D721Med (cell line): Measurements from ENCODE around the gene CCM2.
"Not testable (repeated sequence)": the region's sequence is repeated elsewhere in the genome, so short reads cannot be mapped to it uniquely, and the experiment has no call there.

Experiments used
- DNase-seq: peaks from one replicate; pipeline ENCODE4 v3.0.0; 2011; ENCODE audit warnings: low spot score; ENCODE audit not compliant: insufficient read length
- FAIRE-seq: peaks from 2 replicates; lab custom pipeline; 2011; peaks lifted over from hg19 to GRCh38; lab: Jason Lieb, UNC
- TF ChIP-seq, protein P1 (sequence below): IDR thresholded peaks from 2 replicates; pipeline ENCODE4 v1.5.1; 2012; ENCODE audit warnings: mild to moderate bottlenecking, control low read depth; ENCODE audit not compliant: insufficient read depth; ENCODE audit errors: missing control alignments

The CCM2 gene

DNA sequence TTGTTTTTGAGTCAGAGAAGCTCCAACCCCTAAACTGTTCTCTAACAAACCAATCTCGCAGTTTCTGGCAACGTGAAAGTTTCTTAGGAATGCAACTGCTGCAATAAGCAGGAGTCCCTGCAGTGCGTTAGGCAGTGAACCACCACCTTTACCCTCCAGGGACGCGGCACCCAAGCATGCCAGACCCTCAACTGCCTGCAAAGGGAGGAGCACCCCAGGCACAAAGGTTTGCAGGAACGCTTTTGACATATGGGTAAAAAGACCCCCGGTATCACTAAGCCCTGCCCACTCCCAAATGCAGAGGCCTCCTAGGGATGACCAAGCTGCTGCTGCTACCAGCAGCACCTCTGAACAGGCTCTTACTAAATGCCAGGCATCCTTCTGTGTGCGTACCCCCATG, 106.8 kb downstream of the CCM2 start:
- no peak for DNase-seq
- FAIRE-seq = no peak
- TF ChIP-seq, protein P1, sequence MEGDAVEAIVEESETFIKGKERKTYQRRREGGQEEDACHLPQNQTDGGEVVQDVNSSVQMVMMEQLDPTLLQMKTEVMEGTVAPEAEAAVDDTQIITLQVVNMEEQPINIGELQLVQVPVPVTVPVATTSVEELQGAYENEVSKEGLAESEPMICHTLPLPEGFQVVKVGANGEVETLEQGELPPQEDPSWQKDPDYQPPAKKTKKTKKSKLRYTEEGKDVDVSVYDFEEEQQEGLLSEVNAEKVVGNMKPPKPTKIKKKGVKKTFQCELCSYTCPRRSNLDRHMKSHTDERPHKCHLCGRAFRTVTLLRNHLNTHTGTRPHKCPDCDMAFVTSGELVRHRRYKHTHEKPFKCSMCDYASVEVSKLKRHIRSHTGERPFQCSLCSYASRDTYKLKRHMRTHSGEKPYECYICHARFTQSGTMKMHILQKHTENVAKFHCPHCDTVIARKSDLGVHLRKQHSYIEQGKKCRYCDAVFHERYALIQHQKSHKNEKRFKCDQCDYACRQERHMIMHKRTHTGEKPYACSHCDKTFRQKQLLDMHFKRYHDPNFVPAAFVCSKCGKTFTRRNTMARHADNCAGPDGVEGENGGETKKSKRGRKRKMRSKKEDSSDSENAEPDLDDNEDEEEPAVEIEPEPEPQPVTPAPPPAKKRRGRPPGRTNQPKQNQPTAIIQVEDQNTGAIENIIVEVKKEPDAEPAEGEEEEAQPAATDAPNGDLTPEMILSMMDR = no peak

DNA sequence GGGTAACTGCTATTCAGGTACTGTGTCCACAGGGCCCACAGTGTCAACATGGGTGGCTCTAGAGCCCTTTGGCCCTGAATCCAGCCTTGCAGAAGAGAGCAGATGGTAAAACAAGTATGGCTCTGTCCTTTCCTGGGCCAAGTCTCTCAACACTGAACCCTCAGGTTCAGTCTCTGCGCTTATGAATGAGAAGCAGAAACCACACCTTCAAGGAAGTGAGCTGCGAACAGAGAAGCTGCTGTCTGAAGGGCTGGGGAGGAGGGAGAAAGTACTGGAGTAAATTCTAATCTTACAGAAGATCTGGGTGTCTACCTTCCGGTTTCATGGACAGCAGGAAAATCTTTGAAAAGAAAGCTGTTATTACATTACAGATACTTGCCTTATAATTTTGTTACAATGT, 107.4 kb downstream of the CCM2 start:
- TF ChIP-seq, protein P1 = no peak
- FAIRE-seq (no peak), DNase-seq (no peak)

DNA sequence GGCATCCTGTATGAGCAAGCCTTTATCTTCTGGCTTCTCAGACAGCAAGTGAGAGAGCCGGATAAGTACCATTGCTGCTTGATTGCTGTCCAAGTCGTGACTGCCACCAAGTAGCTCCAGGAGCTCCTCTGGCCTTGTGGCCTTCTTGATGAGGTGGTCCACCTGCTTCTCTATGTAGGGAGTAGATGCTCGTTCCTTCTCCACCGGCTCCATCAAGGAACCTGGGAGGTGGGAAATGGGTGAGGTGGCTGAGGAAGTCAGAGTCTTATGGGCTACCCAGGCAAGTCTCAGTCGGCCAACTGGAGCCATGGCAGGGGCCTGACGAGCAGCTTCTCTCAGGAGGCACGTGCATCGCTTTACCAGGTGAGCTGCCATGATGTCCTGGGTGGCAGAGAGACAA, 108.9 kb downstream of the CCM2 start:
- TF ChIP-seq, protein P1 = no peak
- FAIRE-seq (no peak), DNase-seq (no peak)

DNA sequence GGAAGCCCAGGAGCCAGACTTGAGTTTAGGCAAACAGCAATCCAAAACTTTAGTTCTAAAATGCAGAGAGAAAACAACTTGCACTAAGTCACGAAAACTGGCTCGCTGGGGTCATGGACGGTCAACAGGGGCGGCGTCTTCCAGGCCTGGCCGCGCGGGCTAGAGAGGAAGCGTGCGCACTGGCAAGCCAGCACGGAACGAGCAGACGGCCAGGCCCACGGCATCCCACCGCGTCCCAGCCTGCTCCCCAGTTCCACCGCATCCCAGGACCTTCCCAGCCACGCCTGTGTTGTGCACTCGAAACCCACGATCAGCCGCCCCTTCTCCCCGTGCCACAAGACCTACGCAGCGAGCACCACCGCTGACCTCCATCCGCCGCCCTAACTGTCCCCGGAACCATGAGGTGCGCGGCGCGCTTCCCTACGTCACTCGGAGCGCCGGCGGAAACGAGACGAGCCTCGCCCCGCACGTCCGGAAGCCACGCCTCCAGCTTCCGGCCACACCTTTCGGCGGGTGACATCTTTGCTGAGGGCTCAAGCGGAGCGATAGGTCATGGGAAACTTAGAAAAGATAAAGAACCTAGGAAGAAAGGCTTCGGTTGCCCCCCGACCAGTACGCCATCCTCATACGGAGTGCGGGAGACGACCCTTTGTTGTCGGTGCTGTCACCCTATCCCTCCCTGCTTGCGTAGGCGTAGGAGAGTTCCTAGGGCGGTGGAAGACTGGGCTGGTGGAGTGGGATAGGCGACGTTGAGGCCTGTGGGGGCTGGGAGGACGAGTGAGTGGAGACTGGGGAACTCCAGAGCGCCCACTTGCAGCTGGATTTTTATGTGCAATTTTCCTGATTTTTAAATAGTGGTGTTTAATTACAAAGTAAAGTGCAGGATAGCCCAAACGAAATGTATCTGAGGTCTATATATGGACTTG, 111.6 kb downstream of the CCM2 start, which contains the start of gene TBRG4:
TSS of gene TBRG4 (minus strand) at position 400 of the 926 bp plus-strand sequence. CDS start 2,460 bp downstream, outside the sequence.
- TF ChIP-seq, protein P1 = peak; percentile 53
- DNase-seq = peak; percentile 80
- no peak for FAIRE-seq

DNA sequence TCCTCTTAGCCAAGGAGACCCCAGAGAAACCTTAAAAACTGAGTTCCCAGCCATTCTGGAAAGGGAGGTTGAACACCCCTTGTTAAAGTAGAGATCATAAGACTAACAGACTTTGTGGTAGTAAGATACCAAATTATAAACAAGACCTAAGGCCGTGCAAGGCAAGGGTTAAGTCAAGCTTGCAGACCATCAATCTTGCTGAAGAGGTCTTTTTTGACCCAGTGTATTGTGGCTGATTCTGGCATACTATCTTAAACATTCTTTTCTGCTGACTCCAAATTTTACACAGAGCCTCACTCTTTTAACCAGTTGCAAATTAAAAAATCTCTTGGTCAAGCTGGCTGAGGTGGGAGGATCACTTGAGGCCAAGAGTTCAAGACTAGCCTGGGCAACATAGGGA, 112.6 kb downstream of the CCM2 start:
- TF ChIP-seq, protein P1 = no peak
- DNase-seq (no peak), FAIRE-seq (no peak)

DNA sequence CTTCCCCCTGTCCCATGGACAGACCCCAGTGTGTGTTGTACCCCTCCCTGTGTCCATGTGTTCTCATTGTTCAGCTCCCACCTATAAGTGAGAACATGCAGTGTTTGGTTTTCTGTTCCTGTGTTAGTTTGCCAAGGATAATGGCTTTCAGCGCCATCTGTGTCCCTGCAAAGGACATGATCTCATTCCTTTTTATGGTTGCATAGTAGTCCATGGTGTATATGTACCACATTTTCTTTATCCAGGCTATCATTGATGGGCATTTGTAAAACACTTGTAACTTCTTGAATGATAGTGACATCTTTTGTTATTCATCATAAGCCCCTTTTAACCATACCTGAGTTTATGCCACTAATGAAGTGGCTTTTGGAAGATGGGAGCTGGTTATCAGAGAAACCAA, 114.3 kb downstream of the CCM2 start:
- FAIRE-seq, DNase-seq: not testable (repeated sequence)

DNA sequence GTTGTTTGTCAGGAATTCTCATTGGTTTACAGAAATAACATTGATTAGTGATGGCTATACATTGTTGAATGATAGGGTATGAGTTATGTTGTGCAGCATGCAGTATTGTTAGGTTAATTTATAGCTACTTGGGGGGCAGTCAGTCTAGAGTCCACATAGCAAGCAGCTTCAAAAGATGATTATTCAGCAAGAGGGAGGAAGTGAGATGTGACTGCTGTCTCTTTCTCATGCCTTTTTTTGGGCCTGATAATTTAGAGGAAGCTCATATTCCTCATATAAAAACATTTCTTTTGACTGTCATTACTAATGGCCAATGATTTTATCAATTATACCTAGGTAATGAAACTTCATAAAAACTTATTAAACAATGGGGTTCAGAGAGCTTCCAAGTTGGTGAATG, 114.9 kb downstream of the CCM2 start:
- TF ChIP-seq, protein P1 = no peak
- FAIRE-seq (no peak), DNase-seq (no peak)
